ENCODE data around the gene MSI2. TPM values are rescaled to one million over a fixed set of nuclear protein-coding genes. Genes with fewer than 3 reads are reported as not detected.

The MSI2 gene
- total RNA-seq, 1 experiment from 2014 or later: 13.8 TPM

- no peak for DNase-seq (ENCODE audit: low read depth)
Measured at GRCh38 chr17:57572062-57572461, 315.7 kb downstream of the MSI2 start.

GRCh38 chr17:57572600-57572999 lies 316.3 kb downstream of the MSI2 start:
- no peak for DNase-seq (ENCODE audit: low read depth)

- DNase-seq (ENCODE audit: low read depth): no peak
Measured at GRCh38 chr17:57574040-57574513, 317.8 kb downstream of the MSI2 start.

- no peak for DNase-seq (ENCODE audit: low read depth)
Measured at GRCh38 chr17:57576744-57577143, 320.4 kb downstream of the MSI2 start.

- DNase-seq (ENCODE audit: low read depth): peak; percentile 24
Measured at GRCh38 chr17:57577751-57578607, 321.7 kb downstream of the MSI2 start.

- DNase-seq (ENCODE audit: low read depth): no peak
Measured at GRCh38 chr17:57578608-57579225, 322.4 kb downstream of the MSI2 start.

- DNase-seq (ENCODE audit: low read depth): no peak
Measured at GRCh38 chr17:57579245-57579644, 322.9 kb downstream of the MSI2 start.

GRCh38 chr17:57580055-57580739 lies 323.9 kb downstream of the MSI2 start:
- no peak for DNase-seq (ENCODE audit: low read depth)

- DNase-seq (ENCODE audit: low read depth): no peak
Measured at GRCh38 chr17:57582881-57583756, 326.8 kb downstream of the MSI2 start.

- no peak for DNase-seq (ENCODE audit: low read depth)
Measured at GRCh38 chr17:57584050-57584551, 327.8 kb downstream of the MSI2 start.

GRCh38 chr17:57585341-57586195 lies 329.2 kb downstream of the MSI2 start:
- DNase-seq (ENCODE audit: low read depth): no peak

GRCh38 chr17:57586196-57586740 lies 329.9 kb downstream of the MSI2 start:
- DNase-seq (ENCODE audit: low read depth): no peak

- DNase-seq (ENCODE audit: low read depth): no peak
Measured at GRCh38 chr17:57586742-57587141, 330.4 kb downstream of the MSI2 start.

GRCh38 chr17:57587193-57587969 lies 331.1 kb downstream of the MSI2 start:
- no peak for DNase-seq (ENCODE audit: low read depth)

- no peak for DNase-seq (ENCODE audit: low read depth)
Measured at GRCh38 chr17:57588086-57588485, 331.8 kb downstream of the MSI2 start.

- no peak for DNase-seq (ENCODE audit: low read depth)
Measured at GRCh38 chr17:57589151-57590034, 333.1 kb downstream of the MSI2 start.

- no peak for DNase-seq (ENCODE audit: low read depth)
Measured at GRCh38 chr17:57593739-57594462, 337.6 kb downstream of the MSI2 start.

GRCh38 chr17:57594767-57595166 lies 338.4 kb downstream of the MSI2 start:
- no peak for DNase-seq (ENCODE audit: low read depth)
